GM23338 (cell line): ENCODE measurements around the gene SLCO3A1. TPM values are rescaled to one million over a fixed set of nuclear protein-coding genes. Genes with fewer than 3 reads are reported as not detected.

ENCODE experiments used
- ATAC-seq: fragments of 200-7000 bp; cut with Tn5 transposase; 3 replicates; pipeline ENCODE4 v1.9.1; 2020
- DNase-seq: peaks from one replicate; pipeline ENCODE4 v3.0.0-alpha.2; 2015; ENCODE audit warnings: low spot score
- H2AFZ ChIP-seq: fragments of 200-600 bp; sonication (generic); 2 replicates; pipeline ENCODE4 v1.8.0; 2016; ENCODE audit warnings: antibody characterized with exemption, mild to moderate bottlenecking, moderate library complexity
- H3F3A ChIP-seq: fragments of 200-600 bp; sonication (generic); replicated peaks from 2 replicates; pipeline ENCODE4 v1.8.0; 2017; ENCODE audit warnings: antibody characterized with exemption, mixed run types, low read depth
- H3K27ac ChIP-seq: fragments of 200-600 bp; sonication (generic); 2 replicates; pipeline ENCODE4 v1.6.1; 2016; ENCODE audit warnings: low read depth
- H3K27me3 ChIP-seq: fragments of 200-600 bp; sonication (generic); 2 replicates; pipeline ENCODE4 v1.8.0; 2016; ENCODE audit warnings: mild to moderate bottlenecking, mixed run types, moderate library complexity; ENCODE audit not compliant: insufficient read depth
- H3K36me3 ChIP-seq: fragments of 200-600 bp; sonication (generic); 2 replicates; pipeline ENCODE4 v1.8.0; 2016; ENCODE audit warnings: mild to moderate bottlenecking; ENCODE audit not compliant: insufficient read depth
- H3K4me1 ChIP-seq: fragments of 200-600 bp; sonication (generic); 2 replicates; pipeline ENCODE4 v1.8.0; 2016; ENCODE audit warnings: mild to moderate bottlenecking, moderate library complexity; ENCODE audit not compliant: insufficient read depth
- H3K4me2 ChIP-seq: fragments of 200-600 bp; sonication (generic); 2 replicates; pipeline ENCODE4 v1.7.1; 2017; ENCODE audit warnings: mixed run types
- H3K4me3 ChIP-seq: fragments of 200-600 bp; sonication (generic); 2 replicates; pipeline ENCODE4 v1.6.1; 2016; ENCODE audit warnings: mixed run types
- H3K79me2 ChIP-seq: fragments of 200-600 bp; sonication (generic); replicated peaks from 2 replicates; pipeline ENCODE4 v1.8.0; 2017; ENCODE audit warnings: mild to moderate bottlenecking; ENCODE audit not compliant: insufficient read depth
- H3K9me2 ChIP-seq: fragments of 200-600 bp; sonication (generic); 2 replicates; pipeline ENCODE4 v1.8.0; 2017; ENCODE audit not compliant: insufficient read depth
- H4K20me1 ChIP-seq: fragments of 200-600 bp; sonication (generic); replicated peaks from 2 replicates; pipeline ENCODE4 v1.8.0; 2017; ENCODE audit warnings: mild to moderate bottlenecking; ENCODE audit not compliant: insufficient read depth
- H3K27ac Mint-ChIP-seq: 2 replicates; pipeline ENCODE4 v1.8.0; 2020; ENCODE audit warnings: inconsistent platforms, mild to moderate bottlenecking, moderate library complexity, mixed read lengths
- H3K27me3 Mint-ChIP-seq: 3 replicates; pipeline ENCODE4 v1.8.0; 2022; ENCODE audit warnings: low read depth, mild to moderate bottlenecking, moderate library complexity, mixed read lengths, inconsistent platforms; ENCODE audit not compliant: insufficient read depth, poor library complexity
- H3K36me3 Mint-ChIP-seq: 3 replicates; pipeline ENCODE4 v1.8.0; 2021; ENCODE audit warnings: low read depth, mild to moderate bottlenecking, inconsistent platforms, moderate library complexity, mixed read lengths
- H3K4me1 Mint-ChIP-seq: 3 replicates; pipeline ENCODE4 v1.8.0; 2020; ENCODE audit warnings: mild to moderate bottlenecking, inconsistent platforms, mixed read lengths
- H3K4me3 Mint-ChIP-seq: 3 replicates; pipeline ENCODE4 v1.8.0; 2021; ENCODE audit warnings: moderate library complexity, mild to moderate bottlenecking, inconsistent platforms, mixed read lengths
- H3K9me3 Mint-ChIP-seq: 3 replicates; pipeline ENCODE4 v1.8.0; 2020; ENCODE audit warnings: moderate library complexity, mild to moderate bottlenecking, inconsistent platforms, mixed read lengths
- CREB1 ChIP-seq: fragments of 250-450 bp; sonication (Bioruptor Pico); IDR thresholded peaks from 2 replicates; pipeline ENCODE4 v1.5.0; 2020; ENCODE audit warnings: low read depth, mild to moderate bottlenecking, moderate library complexity
- EZH2 ChIP-seq: fragments of 200-600 bp; sonication (generic); IDR thresholded peaks from one replicate; pipeline ENCODE4 v1.8.0; 2017; ENCODE audit warnings: antibody characterized with exemption, mild to moderate bottlenecking, low read depth; ENCODE audit not compliant: unreplicated experiment
- EZH2phosphoT487 ChIP-seq: fragments of 200-600 bp; sonication (generic); IDR thresholded peaks from one replicate; pipeline ENCODE4 v1.8.1; 2018; ENCODE audit warnings: antibody characterized with exemption; ENCODE audit not compliant: unreplicated experiment
- JUNB ChIP-seq: IDR thresholded peaks from one replicate; pipeline ENCODE4 v1.6.1; 2016; ENCODE audit warnings: antibody characterized with exemption; ENCODE audit not compliant: unreplicated experiment
- NANOG ChIP-seq: IDR thresholded peaks from 2 replicates; pipeline ENCODE4 v1.6.1; 2016; ENCODE audit warnings: antibody characterized with exemption, borderline replicate concordance
- POLR2AphosphoS5 ChIP-seq: IDR thresholded peaks from 2 replicates; pipeline ENCODE4 v1.6.1; 2016; ENCODE audit warnings: antibody characterized with exemption, low read depth
- STAT1 ChIP-seq: IDR thresholded peaks from one replicate; pipeline ENCODE4 v1.6.1; 2016; ENCODE audit warnings: antibody characterized with exemption; ENCODE audit not compliant: unreplicated experiment
- ZNF114 ChIP-seq: fragments of 250-450 bp; sonication (Bioruptor Pico); IDR thresholded peaks from 2 replicates; pipeline ENCODE4 v1.5.0; 2020; ENCODE audit warnings: mild to moderate bottlenecking, moderate library complexity
- ZNF331 ChIP-seq: fragments of 250-450 bp; sonication (Bioruptor Pico); IDR thresholded peaks from 2 replicates; pipeline ENCODE4 v1.5.0; 2020; ENCODE audit warnings: low read depth, mild to moderate bottlenecking, moderate library complexity
- polyA plus RNA-seq: library from polyadenylated mRNA; unstranded; fragments of >200 nt; fragmentation: Nextera tagmentation; extraction: Ambion mirVana; gene quantifications from 2 replicates; pipeline ENCODE4 v1.2.1, GENCODE V29; 2016
- total RNA-seq: library from RNA; depleted of rRNA; stranded (reverse); fragments of >200 nt; shearing (Covaris generic); gene quantifications from 2 replicates; pipeline ENCODE4 v1.2.3, GENCODE V29; 2014
- TF ChIP-seq, protein P1 (sequence below): fragments of 250-450 bp; sonication (Bioruptor Pico); IDR thresholded peaks from 2 replicates; pipeline ENCODE4 v1.5.0; 2020; ENCODE audit warnings: mild to moderate bottlenecking, moderate library complexity
- TF ChIP-seq, protein P2 (sequence below): IDR thresholded peaks from one replicate; pipeline ENCODE4 v1.6.1; 2018; ENCODE audit warnings: antibody characterized with exemption; ENCODE audit not compliant: unreplicated experiment
- TF ChIP-seq, protein P3 (sequence below): IDR thresholded peaks from 2 replicates; pipeline ENCODE4 v1.6.1; 2016; ENCODE audit warnings: antibody characterized with exemption
- TF ChIP-seq, protein P4 (sequence below), 2 experiments: fragments of 200-600 bp in 1 of 2; sonication (generic) in 1 of 2; conservative IDR thresholded peaks; 2 replicates each; pipeline versions ENCODE4 v1.5.1 to v1.6.1; 2016 to 2017; ENCODE audit warnings: antibody characterized with exemption in 2 of 2, low read depth in 2 of 2, mild to moderate bottlenecking in 2 of 2, moderate library complexity in 1 of 2

Gene SLCO3A1
- total and polyA plus RNA-seq, 2 experiments from 2014 or later, result 7.3 to 9.4 TPM

DNA sequence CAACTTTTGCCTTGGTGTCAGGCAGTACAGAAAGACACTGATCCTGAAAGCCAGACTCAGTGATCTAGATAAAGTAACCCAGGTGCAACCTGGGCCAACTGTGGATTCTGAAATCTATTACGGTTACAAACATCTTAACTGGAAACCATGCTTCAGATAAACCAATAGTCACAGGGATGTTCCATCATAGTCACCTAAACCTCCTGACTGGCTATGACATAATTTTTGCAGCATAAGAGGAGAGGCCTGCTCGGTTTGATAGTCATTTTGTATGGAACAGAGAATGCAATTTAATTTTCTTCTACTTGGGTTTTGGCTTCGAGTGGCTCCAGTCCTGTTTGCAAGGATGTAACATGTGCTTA, 3.7 kb downstream of the SLCO3A1 start:
- H3K9me3 Mint-ChIP-seq, result no peaks in the 10 kb centered on the region
- peaks cover 31% of the 10 kb centered on the region for H3K4me1 Mint-ChIP-seq
- no peak overlapping the region for H3K4me3 Mint-ChIP-seq
- H3K27ac Mint-ChIP-seq, result no peak overlapping the region
- peaks cover 7% of the 10 kb centered on the region for H4K20me1 ChIP-seq
- no peak overlapping the region for H3K27ac ChIP-seq
- no peaks in the 10 kb centered on the region for H3K9me2 ChIP-seq
- peaks cover 27% of the 10 kb centered on the region for H3K4me1 ChIP-seq
- H3K4me2 ChIP-seq, result no peak overlapping the region
- H3K36me3 Mint-ChIP-seq, result no peaks in the 10 kb centered on the region
- no peak for ATAC-seq
- TF ChIP-seq ZNF331 (CRISPR knock-in tag) (no peak), POLR2AphosphoS5 (no peak), EZH2phosphoT487 (no peak), NANOG (no peak), STAT1 (no peak), ZNF114 (CRISPR knock-in tag) (no peak), CREB1 (no peak), JUNB (no peak), EZH2 (no peak)
- TF ChIP-seq, protein P1, sequence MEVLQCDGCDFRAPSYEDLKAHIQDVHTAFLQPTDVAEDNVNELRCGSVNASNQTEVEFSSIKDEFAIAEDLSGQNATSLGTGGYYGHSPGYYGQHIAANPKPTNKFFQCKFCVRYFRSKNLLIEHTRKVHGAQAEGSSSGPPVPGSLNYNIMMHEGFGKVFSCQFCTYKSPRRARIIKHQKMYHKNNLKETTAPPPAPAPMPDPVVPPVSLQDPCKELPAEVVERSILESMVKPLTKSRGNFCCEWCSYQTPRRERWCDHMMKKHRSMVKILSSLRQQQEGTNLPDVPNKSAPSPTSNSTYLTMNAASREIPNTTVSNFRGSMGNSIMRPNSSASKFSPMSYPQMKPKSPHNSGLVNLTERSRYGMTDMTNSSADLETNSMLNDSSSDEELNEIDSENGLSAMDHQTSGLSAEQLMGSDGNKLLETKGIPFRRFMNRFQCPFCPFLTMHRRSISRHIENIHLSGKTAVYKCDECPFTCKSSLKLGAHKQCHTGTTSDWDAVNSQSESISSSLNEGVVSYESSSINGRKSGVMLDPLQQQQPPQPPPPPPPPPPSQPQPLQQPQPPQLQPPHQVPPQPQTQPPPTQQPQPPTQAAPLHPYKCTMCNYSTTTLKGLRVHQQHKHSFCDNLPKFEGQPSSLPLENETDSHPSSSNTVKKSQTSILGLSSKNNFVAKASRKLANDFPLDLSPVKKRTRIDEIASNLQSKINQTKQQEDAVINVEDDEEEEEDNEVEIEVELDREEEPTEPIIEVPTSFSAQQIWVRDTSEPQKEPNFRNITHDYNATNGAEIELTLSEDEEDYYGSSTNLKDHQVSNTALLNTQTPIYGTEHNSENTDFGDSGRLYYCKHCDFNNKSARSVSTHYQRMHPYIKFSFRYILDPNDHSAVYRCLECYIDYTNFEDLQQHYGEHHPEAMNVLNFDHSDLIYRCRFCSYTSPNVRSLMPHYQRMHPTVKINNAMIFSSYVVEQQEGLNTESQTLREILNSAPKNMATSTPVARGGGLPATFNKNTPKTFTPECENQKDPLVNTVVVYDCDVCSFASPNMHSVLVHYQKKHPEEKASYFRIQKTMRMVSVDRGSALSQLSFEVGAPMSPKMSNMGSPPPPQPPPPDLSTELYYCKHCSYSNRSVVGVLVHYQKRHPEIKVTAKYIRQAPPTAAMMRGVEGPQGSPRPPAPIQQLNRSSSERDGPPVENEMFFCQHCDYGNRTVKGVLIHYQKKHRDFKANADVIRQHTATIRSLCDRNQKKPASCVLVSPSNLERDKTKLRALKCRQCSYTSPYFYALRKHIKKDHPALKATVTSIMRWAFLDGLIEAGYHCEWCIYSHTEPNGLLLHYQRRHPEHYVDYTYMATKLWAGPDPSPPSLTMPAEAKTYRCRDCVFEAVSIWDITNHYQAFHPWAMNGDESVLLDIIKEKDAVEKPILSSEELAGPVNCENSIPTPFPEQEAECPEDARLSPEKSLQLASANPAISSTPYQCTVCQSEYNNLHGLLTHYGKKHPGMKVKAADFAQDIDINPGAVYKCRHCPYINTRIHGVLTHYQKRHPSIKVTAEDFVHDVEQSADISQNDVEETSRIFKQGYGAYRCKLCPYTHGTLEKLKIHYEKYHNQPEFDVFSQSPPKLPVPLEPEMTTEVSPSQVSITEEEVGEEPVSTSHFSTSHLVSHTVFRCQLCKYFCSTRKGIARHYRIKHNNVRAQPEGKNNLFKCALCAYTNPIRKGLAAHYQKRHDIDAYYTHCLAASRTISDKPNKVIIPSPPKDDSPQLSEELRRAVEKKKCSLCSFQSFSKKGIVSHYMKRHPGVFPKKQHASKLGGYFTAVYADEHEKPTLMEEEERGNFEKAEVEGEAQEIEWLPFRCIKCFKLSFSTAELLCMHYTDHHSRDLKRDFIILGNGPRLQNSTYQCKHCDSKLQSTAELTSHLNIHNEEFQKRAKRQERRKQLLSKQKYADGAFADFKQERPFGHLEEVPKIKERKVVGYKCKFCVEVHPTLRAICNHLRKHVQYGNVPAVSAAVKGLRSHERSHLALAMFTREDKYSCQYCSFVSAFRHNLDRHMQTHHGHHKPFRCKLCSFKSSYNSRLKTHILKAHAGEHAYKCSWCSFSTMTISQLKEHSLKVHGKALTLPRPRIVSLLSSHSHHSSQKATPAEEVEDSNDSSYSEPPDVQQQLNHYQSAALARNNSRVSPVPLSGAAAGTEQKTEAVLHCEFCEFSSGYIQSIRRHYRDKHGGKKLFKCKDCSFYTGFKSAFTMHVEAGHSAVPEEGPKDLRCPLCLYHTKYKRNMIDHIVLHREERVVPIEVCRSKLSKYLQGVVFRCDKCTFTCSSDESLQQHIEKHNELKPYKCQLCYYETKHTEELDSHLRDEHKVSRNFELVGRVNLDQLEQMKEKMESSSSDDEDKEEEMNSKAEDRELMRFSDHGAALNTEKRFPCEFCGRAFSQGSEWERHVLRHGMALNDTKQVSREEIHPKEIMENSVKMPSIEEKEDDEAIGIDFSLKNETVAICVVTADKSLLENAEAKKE (CRISPR knock-in tag), result no peak
- TF ChIP-seq, protein P2, sequence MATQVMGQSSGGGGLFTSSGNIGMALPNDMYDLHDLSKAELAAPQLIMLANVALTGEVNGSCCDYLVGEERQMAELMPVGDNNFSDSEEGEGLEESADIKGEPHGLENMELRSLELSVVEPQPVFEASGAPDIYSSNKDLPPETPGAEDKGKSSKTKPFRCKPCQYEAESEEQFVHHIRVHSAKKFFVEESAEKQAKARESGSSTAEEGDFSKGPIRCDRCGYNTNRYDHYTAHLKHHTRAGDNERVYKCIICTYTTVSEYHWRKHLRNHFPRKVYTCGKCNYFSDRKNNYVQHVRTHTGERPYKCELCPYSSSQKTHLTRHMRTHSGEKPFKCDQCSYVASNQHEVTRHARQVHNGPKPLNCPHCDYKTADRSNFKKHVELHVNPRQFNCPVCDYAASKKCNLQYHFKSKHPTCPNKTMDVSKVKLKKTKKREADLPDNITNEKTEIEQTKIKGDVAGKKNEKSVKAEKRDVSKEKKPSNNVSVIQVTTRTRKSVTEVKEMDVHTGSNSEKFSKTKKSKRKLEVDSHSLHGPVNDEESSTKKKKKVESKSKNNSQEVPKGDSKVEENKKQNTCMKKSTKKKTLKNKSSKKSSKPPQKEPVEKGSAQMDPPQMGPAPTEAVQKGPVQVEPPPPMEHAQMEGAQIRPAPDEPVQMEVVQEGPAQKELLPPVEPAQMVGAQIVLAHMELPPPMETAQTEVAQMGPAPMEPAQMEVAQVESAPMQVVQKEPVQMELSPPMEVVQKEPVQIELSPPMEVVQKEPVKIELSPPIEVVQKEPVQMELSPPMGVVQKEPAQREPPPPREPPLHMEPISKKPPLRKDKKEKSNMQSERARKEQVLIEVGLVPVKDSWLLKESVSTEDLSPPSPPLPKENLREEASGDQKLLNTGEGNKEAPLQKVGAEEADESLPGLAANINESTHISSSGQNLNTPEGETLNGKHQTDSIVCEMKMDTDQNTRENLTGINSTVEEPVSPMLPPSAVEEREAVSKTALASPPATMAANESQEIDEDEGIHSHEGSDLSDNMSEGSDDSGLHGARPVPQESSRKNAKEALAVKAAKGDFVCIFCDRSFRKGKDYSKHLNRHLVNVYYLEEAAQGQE, result no peak
- TF ChIP-seq, protein P3, sequence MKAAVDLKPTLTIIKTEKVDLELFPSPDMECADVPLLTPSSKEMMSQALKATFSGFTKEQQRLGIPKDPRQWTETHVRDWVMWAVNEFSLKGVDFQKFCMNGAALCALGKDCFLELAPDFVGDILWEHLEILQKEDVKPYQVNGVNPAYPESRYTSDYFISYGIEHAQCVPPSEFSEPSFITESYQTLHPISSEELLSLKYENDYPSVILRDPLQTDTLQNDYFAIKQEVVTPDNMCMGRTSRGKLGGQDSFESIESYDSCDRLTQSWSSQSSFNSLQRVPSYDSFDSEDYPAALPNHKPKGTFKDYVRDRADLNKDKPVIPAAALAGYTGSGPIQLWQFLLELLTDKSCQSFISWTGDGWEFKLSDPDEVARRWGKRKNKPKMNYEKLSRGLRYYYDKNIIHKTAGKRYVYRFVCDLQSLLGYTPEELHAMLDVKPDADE, result no peak
- TF ChIP-seq, protein P4, sequence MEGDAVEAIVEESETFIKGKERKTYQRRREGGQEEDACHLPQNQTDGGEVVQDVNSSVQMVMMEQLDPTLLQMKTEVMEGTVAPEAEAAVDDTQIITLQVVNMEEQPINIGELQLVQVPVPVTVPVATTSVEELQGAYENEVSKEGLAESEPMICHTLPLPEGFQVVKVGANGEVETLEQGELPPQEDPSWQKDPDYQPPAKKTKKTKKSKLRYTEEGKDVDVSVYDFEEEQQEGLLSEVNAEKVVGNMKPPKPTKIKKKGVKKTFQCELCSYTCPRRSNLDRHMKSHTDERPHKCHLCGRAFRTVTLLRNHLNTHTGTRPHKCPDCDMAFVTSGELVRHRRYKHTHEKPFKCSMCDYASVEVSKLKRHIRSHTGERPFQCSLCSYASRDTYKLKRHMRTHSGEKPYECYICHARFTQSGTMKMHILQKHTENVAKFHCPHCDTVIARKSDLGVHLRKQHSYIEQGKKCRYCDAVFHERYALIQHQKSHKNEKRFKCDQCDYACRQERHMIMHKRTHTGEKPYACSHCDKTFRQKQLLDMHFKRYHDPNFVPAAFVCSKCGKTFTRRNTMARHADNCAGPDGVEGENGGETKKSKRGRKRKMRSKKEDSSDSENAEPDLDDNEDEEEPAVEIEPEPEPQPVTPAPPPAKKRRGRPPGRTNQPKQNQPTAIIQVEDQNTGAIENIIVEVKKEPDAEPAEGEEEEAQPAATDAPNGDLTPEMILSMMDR (conservative IDR thresholded peaks at IDR 0.05; ENCODE audit: low read depth in 2 of 2), result no peak
- H3K27me3 ChIP-seq, result peaks cover 17% of the 10 kb centered on the region
- DNase-seq, result no peak
- H3K79me2 ChIP-seq, result peaks cover 61% of the 10 kb centered on the region
- H3K36me3 ChIP-seq, result no peaks in the 10 kb centered on the region
- H2AFZ ChIP-seq, result no peak overlapping the region
- H3K27me3 Mint-ChIP-seq, result peaks cover 14% of the 10 kb centered on the region
- H3K4me3 ChIP-seq, result no peak overlapping the region
- H3F3A ChIP-seq, result 0 out of 2 replicates have a peak, but pooled peaks cover 11% of the 10 kb centered on the region
